ENCODE data around the gene FNIP2.

FNIP2 gene

GRCh38 chr4:158762553-158762952, 6.3 kb upstream of the FNIP2 start:
- DNase-seq (ENCODE audit: low read depth in 2 of 2): no peak

- DNase-seq (ENCODE audit: low read depth in 2 of 2): no peak
Observed at GRCh38 chr4:158763462-158763861, 5.4 kb upstream of the FNIP2 start.

GRCh38 chr4:158766434-158767044, 2.3 kb upstream of the FNIP2 start:
- DNase-seq (ENCODE audit: low read depth in 2 of 2): no peak

GRCh38 chr4:158767451-158767850, 1.4 kb upstream of the FNIP2 start:
- DNase-seq (ENCODE audit: low read depth in 2 of 2): no peak

- DNase-seq (ENCODE audit: low read depth in 2 of 2): peak; percentile 2 to 28
Observed at GRCh38 chr4:158769175-158769921, 522 bp downstream of the FNIP2 start.

GRCh38 chr4:158770671-158771070, 1.8 kb downstream of the FNIP2 start:
- no peak for DNase-seq (ENCODE audit: low read depth in 2 of 2)

- DNase-seq (ENCODE audit: low read depth in 2 of 2): no peak
Observed at GRCh38 chr4:158771776-158772175, 3.0 kb downstream of the FNIP2 start.

GRCh38 chr4:158775091-158775651, 6.3 kb downstream of the FNIP2 start:
- no peak for DNase-seq (ENCODE audit: low read depth in 2 of 2)

- no peak for DNase-seq (ENCODE audit: low read depth in 2 of 2)
Observed at GRCh38 chr4:158776106-158776505, 7.3 kb downstream of the FNIP2 start.

GRCh38 chr4:158777423-158778155, 8.8 kb downstream of the FNIP2 start:
- DNase-seq (ENCODE audit: low read depth in 2 of 2): no peak

GRCh38 chr4:158778156-158778711, 9.4 kb downstream of the FNIP2 start:
- DNase-seq (ENCODE audit: low read depth in 2 of 2): no peak

GRCh38 chr4:158778712-158779111, 9.9 kb downstream of the FNIP2 start:
- DNase-seq (ENCODE audit: low read depth in 2 of 2): no peak

GRCh38 chr4:158781963-158782362, 13.1 kb downstream of the FNIP2 start:
- DNase-seq (ENCODE audit: low read depth in 2 of 2): no peak

- DNase-seq (ENCODE audit: low read depth in 2 of 2): no peak
Observed at GRCh38 chr4:158782551-158783360, 13.9 kb downstream of the FNIP2 start.

- DNase-seq (ENCODE audit: low read depth in 2 of 2): no peak
Observed at GRCh38 chr4:158783785-158784184, 15.0 kb downstream of the FNIP2 start.

- DNase-seq (ENCODE audit: low read depth in 2 of 2): no peak
Observed at GRCh38 chr4:158785718-158786117, 16.9 kb downstream of the FNIP2 start.

- DNase-seq (ENCODE audit: low read depth in 2 of 2): no peak
Observed at GRCh38 chr4:158786121-158786601, 17.3 kb downstream of the FNIP2 start.

GRCh38 chr4:158786955-158787354, 18.1 kb downstream of the FNIP2 start:
- DNase-seq (ENCODE audit: low read depth in 2 of 2): no peak

GRCh38 chr4:158787709-158788475, 19.1 kb downstream of the FNIP2 start:
- no peak for DNase-seq (ENCODE audit: low read depth in 2 of 2)

- DNase-seq (ENCODE audit: low read depth in 2 of 2): no peak
Observed at GRCh38 chr4:158788516-158788915, 19.7 kb downstream of the FNIP2 start.

Data from stimulated activated CD4-positive, alpha-beta T cell treated with anti-CD3 and anti-CD28 coated beads, Interleukin-4, amount 100 ng/mL, for 48 hours (primary cell).